Endothelial cell of umbilical vein (primary cell): ENCODE results near the gene UBB. TPM values are rescaled to one million over a fixed set of nuclear protein-coding genes. Genes with fewer than 3 reads are reported as not detected.

Source experiments
- BruUV-seq: library from RNA; stranded (reverse); fragments of 400-500 nt; replicated peaks from 2 replicates; lab custom pipeline; 2021; lab: Mats Ljungman, UMichigan
- CTCF ChIA-PET: fragments of 300-600, 350-600 bp; sonication (Branson Sonifier 250); formaldehyde crosslinking; loops from one replicate; lab custom pipeline; 2021; ENCODE audit warnings: antibody characterized with exemption, inconsistent platforms; lab: Charles Lee
- POLR2A ChIA-PET: fragments of 300-600, 350-600 bp; sonication (Branson Sonifier 250); formaldehyde crosslinking; loops from one replicate; lab custom pipeline; 2021; ENCODE audit warnings: antibody characterized with exemption, inconsistent platforms; lab: Charles Lee
- DNase-seq: peaks from one replicate; pipeline ENCODE4 v3.0.0-alpha.2; 2011; ENCODE audit warnings: low read depth, low spot score
- FAIRE-seq: peaks from 2 replicates; lab custom pipeline; 2011; peaks lifted over from hg19 to GRCh38; lab: Jason Lieb, UNC
- H2AFZ ChIP-seq: 2 replicates; pipeline ENCODE4 v1.6.0; 2012; ENCODE audit warnings: low read depth, low read length, control low read depth, inconsistent platforms
- H3K27ac ChIP-seq: 2 replicates; pipeline ENCODE4 v1.5.1; 2011; ENCODE audit warnings: low read depth, mild to moderate bottlenecking, control low read depth, low read length, moderate library complexity; ENCODE audit not compliant: insufficient read depth
- H3K27me3 ChIP-seq, 2 experiments: 2 replicates each; pipeline versions ENCODE4 v1.6.0 to v1.6.1; 2011; ENCODE audit warnings: low read length in 2 of 2, mixed read lengths in 1 of 2; ENCODE audit not compliant: control insufficient read depth in 2 of 2, insufficient read depth in 2 of 2
- H3K36me3 ChIP-seq, 2 experiments: 2 replicates in 1 of 2; 3 replicates in 1 of 2; pipeline ENCODE4 v1.5.1; 2011; ENCODE audit warnings: low read length in 2 of 2, mild to moderate bottlenecking in 1 of 2, moderate library complexity in 1 of 2; ENCODE audit not compliant: control insufficient read depth in 2 of 2, insufficient read depth in 2 of 2; ENCODE audit errors: extremely low read depth in 1 of 2
- H3K4me1 ChIP-seq: 3 replicates; pipeline ENCODE4 v1.5.1; 2011; ENCODE audit warnings: mild to moderate bottlenecking, low read length; ENCODE audit not compliant: control insufficient read depth, insufficient read depth; ENCODE audit errors: extremely low read depth
- H3K4me2 ChIP-seq: 2 replicates; pipeline ENCODE4 v1.6.1; 2011; ENCODE audit warnings: low read length, control low read depth, mixed read lengths; ENCODE audit not compliant: insufficient read depth
- H3K4me3 ChIP-seq, 3 experiments: fragments of 200-600 bp in 1 of 3; sonication (generic), shearing (Covaris generic) in 1 of 3; replicated peaks in 1 of 3; 2 replicates each; pipeline ENCODE4 v1.5.1; 2011 to 2016; ENCODE audit warnings: control low read depth in 3 of 3, low read length in 3 of 3, mild to moderate bottlenecking in 2 of 3, inconsistent platforms in 1 of 3, low read depth in 1 of 3, moderate library complexity in 1 of 3; ENCODE audit not compliant: insufficient read depth in 1 of 3
- H3K79me2 ChIP-seq: 2 replicates; pipeline ENCODE4 v1.6.0; 2012; ENCODE audit warnings: low read length, inconsistent platforms; ENCODE audit not compliant: control insufficient read depth, insufficient read depth
- H3K9ac ChIP-seq: replicated peaks from 2 replicates; pipeline ENCODE3; 2011; ENCODE audit warnings: low read length, control low read depth; ENCODE audit not compliant: insufficient read depth; ENCODE audit errors: extremely low read depth
- H3K9me1 ChIP-seq: replicated peaks from 3 replicates; pipeline ENCODE4 v1.6.0; 2011; ENCODE audit warnings: mild to moderate bottlenecking, low read length; ENCODE audit not compliant: control insufficient read depth, insufficient read depth; ENCODE audit errors: extremely low read depth
- H3K9me3 ChIP-seq: replicated peaks from 2 replicates; pipeline ENCODE4 v1.5.1; 2012; ENCODE audit warnings: low read length, inconsistent platforms; ENCODE audit not compliant: control insufficient read depth, insufficient read depth
- H4K20me1 ChIP-seq: replicated peaks from 2 replicates; pipeline ENCODE3; 2011; ENCODE audit warnings: mild to moderate bottlenecking, low read length; ENCODE audit not compliant: control insufficient read depth, insufficient read depth; ENCODE audit errors: extremely low read depth
- EZH2 ChIP-seq: IDR thresholded peaks from 2 replicates; pipeline ENCODE4 v1.6.1; 2012; ENCODE audit warnings: borderline replicate concordance, low read depth, mild to moderate bottlenecking, moderate library complexity, low read length, inconsistent platforms; ENCODE audit not compliant: severe bottlenecking
- FOS ChIP-seq: IDR thresholded peaks from 2 replicates; pipeline ENCODE4 v1.6.1; 2011; ENCODE audit warnings: mild to moderate bottlenecking, low read length, moderate library complexity, borderline replicate concordance; ENCODE audit not compliant: insufficient read depth
- GATA2 ChIP-seq: IDR thresholded peaks from 2 replicates; pipeline ENCODE4 v1.7.0; 2011; ENCODE audit warnings: low read depth, mild to moderate bottlenecking, moderate library complexity, mixed read lengths, low read length; ENCODE audit not compliant: insufficient read length, insufficient read depth
- JUN ChIP-seq: IDR thresholded peaks from 2 replicates; pipeline ENCODE4 v1.6.1; 2011; ENCODE audit warnings: borderline replicate concordance, low read depth; ENCODE audit not compliant: insufficient read length, insufficient read depth
- MYC ChIP-seq: IDR thresholded peaks from one replicate; pipeline ENCODE4 v1.6.1; 2011; ENCODE audit warnings: mild to moderate bottlenecking, low read depth, low read length
- POLR2A ChIP-seq: IDR thresholded peaks from 2 replicates; pipeline ENCODE4 v1.6.1; 2012; ENCODE audit warnings: low read depth, mild to moderate bottlenecking, control low read depth, low read length
- POLR2AphosphoS5 ChIP-seq: IDR thresholded peaks from 2 replicates; pipeline ENCODE4 v1.6.1; 2012; ENCODE audit warnings: low read depth, mild to moderate bottlenecking, control low read depth, low read length, moderate library complexity; ENCODE audit not compliant: insufficient read depth
- dilution Hi-C: fragments of 300-500 bp; cut with MboI; formaldehyde crosslinking; loops from one replicate; pipeline ENCODE4 v1.15.0; 2019; ENCODE audit warnings: low sequenced_read_pairs; ENCODE audit not compliant: extremely low pct_ligation_motif_present
- intact Hi-C: fragments of 100-400 bp; cut with micrococcal nuclease; formaldehyde crosslinking; loops from one replicate; pipeline ENCODE4 v1.10.0; 2022
- polyA plus RNA-seq, 4 experiments: library from polyadenylated mRNA; depleted of rRNA in 3 of 4; stranded (reverse) in 3 of 4; unstranded in 1 of 4; fragments of >200 nt; gene quantifications; 2 replicates each; pipeline versions ENCODE4 v1.2.1 to v1.2.3, GENCODE V29; 2011 to 2012; ENCODE audit warnings: missing spikeins in 1 of 4
- total RNA-seq: library from RNA; stranded (reverse); gene quantifications from 2 replicates; pipeline ENCODE4 v1.2.3, GENCODE V29; 2021
- TF ChIP-seq, protein P1 (sequence below), 2 donors: IDR thresholded peaks; 1 replicate in 1 of 2; 2 replicates in 1 of 2; pipeline ENCODE4 v1.5.1; 2011; ENCODE audit warnings: low read length in 2 of 2, mild to moderate bottlenecking in 2 of 2, moderate library complexity in 2 of 2, control low read depth in 1 of 2, inconsistent platforms in 1 of 2, low read depth in 1 of 2; ENCODE audit not compliant: insufficient read depth in 1 of 2; ENCODE audit errors: extremely low read depth in 1 of 2
- TF ChIP-seq, protein P2 (sequence below): IDR thresholded peaks from 2 replicates; pipeline ENCODE4 v1.6.1; 2011; ENCODE audit not compliant: insufficient read depth, insufficient read length

The UBB gene
- total and polyA plus RNA-seq, 2 donors (not counting 3 experiments of a cell fraction or from before 2014, with no cell fraction given), result 1,294 to 1,683 TPM

- intact Hi-C loops (no loop called here), dilution Hi-C loops (no loop called here)
- CTCF ChIA-PET, result interaction anchor here (1.1 to 1.9 kb wide), 3 partner anchors 12 to 73 kb away, joined by 3 to 5 read pairs (median 3); partner anchors contain the start of gene CENPV
Observed at GRCh38 chr17:16425698-16426659, 45.1 kb downstream of the UBB start.

More at GRCh38 chr17:16425698-16426659, 45.1 kb downstream of the UBB start:
- H3K4me1 ChIP-seq, result no peaks in the 10 kb centered on the region
- no peaks in the 10 kb centered on the region for H3K9me1 ChIP-seq
- no peak overlapping the region for H3K9ac ChIP-seq
- TF ChIP-seq GATA2 (no peak), FOS (no peak), POLR2A (no peak), JUN (no peak), MYC (no peak), POLR2AphosphoS5 (no peak), EZH2 (no peak)
- TF ChIP-seq, protein P1, sequence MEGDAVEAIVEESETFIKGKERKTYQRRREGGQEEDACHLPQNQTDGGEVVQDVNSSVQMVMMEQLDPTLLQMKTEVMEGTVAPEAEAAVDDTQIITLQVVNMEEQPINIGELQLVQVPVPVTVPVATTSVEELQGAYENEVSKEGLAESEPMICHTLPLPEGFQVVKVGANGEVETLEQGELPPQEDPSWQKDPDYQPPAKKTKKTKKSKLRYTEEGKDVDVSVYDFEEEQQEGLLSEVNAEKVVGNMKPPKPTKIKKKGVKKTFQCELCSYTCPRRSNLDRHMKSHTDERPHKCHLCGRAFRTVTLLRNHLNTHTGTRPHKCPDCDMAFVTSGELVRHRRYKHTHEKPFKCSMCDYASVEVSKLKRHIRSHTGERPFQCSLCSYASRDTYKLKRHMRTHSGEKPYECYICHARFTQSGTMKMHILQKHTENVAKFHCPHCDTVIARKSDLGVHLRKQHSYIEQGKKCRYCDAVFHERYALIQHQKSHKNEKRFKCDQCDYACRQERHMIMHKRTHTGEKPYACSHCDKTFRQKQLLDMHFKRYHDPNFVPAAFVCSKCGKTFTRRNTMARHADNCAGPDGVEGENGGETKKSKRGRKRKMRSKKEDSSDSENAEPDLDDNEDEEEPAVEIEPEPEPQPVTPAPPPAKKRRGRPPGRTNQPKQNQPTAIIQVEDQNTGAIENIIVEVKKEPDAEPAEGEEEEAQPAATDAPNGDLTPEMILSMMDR (IDR thresholded peaks at IDR 0.05; ENCODE audit: extremely low read depth in 1 of 2, insufficient read depth in 1 of 2, low read depth in 1 of 2, low read length in 2 of 2), result no peak
- TF ChIP-seq, protein P2, sequence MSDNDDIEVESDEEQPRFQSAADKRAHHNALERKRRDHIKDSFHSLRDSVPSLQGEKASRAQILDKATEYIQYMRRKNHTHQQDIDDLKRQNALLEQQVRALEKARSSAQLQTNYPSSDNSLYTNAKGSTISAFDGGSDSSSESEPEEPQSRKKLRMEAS, result no peak
- DNase-seq (no peak), FAIRE-seq (no peak)
- POLR2A ChIA-PET, result interaction anchor here (1.0 kb wide), 1 partner anchor 13 kb away, joined by 3 read pairs; no protein-coding TSS in a partner anchor
- H3K27me3 ChIP-seq, result no peaks in the 10 kb centered on the region
- no peaks in the 10 kb centered on the region for H3K36me3 ChIP-seq
- no peak overlapping the region for H3K4me2 ChIP-seq
- H2AFZ ChIP-seq, result no peak overlapping the region
- H3K27ac ChIP-seq, result no peak overlapping the region
- no peaks in the 10 kb centered on the region for H3K9me3 ChIP-seq
- no peaks in the 10 kb centered on the region for H4K20me1 ChIP-seq
- no peaks in the 10 kb centered on the region for H3K79me2 ChIP-seq
- no peak overlapping the region for H3K4me3 ChIP-seq
- BruUV-seq, result no TSS peak
